ENCODE data around the gene GSTT2B.
"Not testable (repeated sequence)": the region's sequence is repeated elsewhere in the genome, so short reads cannot be mapped to it uniquely, and the experiment has no call there.

The GSTT2B gene

GRCh38 chr22:23984430-23984829 lies 23.4 kb upstream of the GSTT2B start:
- DNase-seq (ENCODE audit: low spot score) = no peak

GRCh38 chr22:23980567-23980966 lies 19.6 kb upstream of the GSTT2B start:
- not testable (repeated sequence) for DNase-seq (ENCODE audit: low spot score)

GRCh38 chr22:23979557-23980240 lies 18.7 kb upstream of the GSTT2B start, which contains the start of gene GSTT2:
Gene GSTT2, plus strand, starts transcription at chr22:23980134.
- not testable (repeated sequence) for DNase-seq (ENCODE audit: low spot score)

GRCh38 chr22:23977304-23977703 lies 16.3 kb upstream of the GSTT2B start:
- DNase-seq (ENCODE audit: low spot score) = not testable (repeated sequence)

GRCh38 chr22:23974836-23975352 lies 13.9 kb upstream of the GSTT2B start:
- DNase-seq (ENCODE audit: low spot score) = not testable (repeated sequence)

GRCh38 chr22:23974345-23974744 lies 13.3 kb upstream of the GSTT2B start, which contains the start of gene DDT:
Gene DDT, minus strand, starts transcription at chr22:23974441. Its CDS starts 27 bp downstream, at chr22:23974414.
- DNase-seq (ENCODE audit: low spot score) = not testable (repeated sequence)

- not testable (repeated sequence) for DNase-seq (ENCODE audit: low spot score)
These were observed 10.9 kb upstream of the GSTT2B start for GRCh38 chr22:23971927-23972326.

- DNase-seq (ENCODE audit: low spot score) = no peak
These were observed 10.0 kb upstream of the GSTT2B start for GRCh38 chr22:23970816-23971486.

GRCh38 chr22:23970201-23970641 lies 9.2 kb upstream of the GSTT2B start:
- no peak for DNase-seq (ENCODE audit: low spot score)

GRCh38 chr22:23969071-23969470 lies 8.1 kb upstream of the GSTT2B start:
- no peak for DNase-seq (ENCODE audit: low spot score)

- not testable (repeated sequence) for DNase-seq (ENCODE audit: low spot score)
These were observed 5.6 kb upstream of the GSTT2B start, which contains the start of gene DDTL for GRCh38 chr22:23966568-23966967. Gene DDTL, plus strand, starts transcription at chr22:23966888. Its CDS starts 27 bp downstream, at chr22:23966915.

GRCh38 chr22:23966094-23966493 lies 5.1 kb upstream of the GSTT2B start:
- not testable (repeated sequence) for DNase-seq (ENCODE audit: low spot score)

GRCh38 chr22:23956301-23956900 lies 4.6 kb downstream of the GSTT2B start:
- peak; percentile 86 for DNase-seq (ENCODE audit: low spot score)

- DNase-seq (ENCODE audit: low spot score) = not testable (repeated sequence)
These were observed 5.1 kb downstream of the GSTT2B start for GRCh38 chr22:23955886-23956285.

GRCh38 chr22:23954991-23955305 lies 6.0 kb downstream of the GSTT2B start:
- not testable (repeated sequence) for DNase-seq (ENCODE audit: low spot score)

GRCh38 chr22:23954193-23954990 lies 6.6 kb downstream of the GSTT2B start:
- not testable (repeated sequence) for DNase-seq (ENCODE audit: low spot score)

- not testable (repeated sequence) for DNase-seq (ENCODE audit: low spot score)
These were observed 7.5 kb downstream of the GSTT2B start for GRCh38 chr22:23953485-23953884.

GRCh38 chr22:23952794-23953405 lies 8.1 kb downstream of the GSTT2B start:
- DNase-seq (ENCODE audit: low spot score) = not testable (repeated sequence)

GRCh38 chr22:23951383-23951782 lies 9.6 kb downstream of the GSTT2B start:
- DNase-seq (ENCODE audit: low spot score) = not testable (repeated sequence)

GRCh38 chr22:23949764-23950163 lies 11.2 kb downstream of the GSTT2B start:
- not testable (repeated sequence) for DNase-seq (ENCODE audit: low spot score)

- DNase-seq (ENCODE audit: low spot score) = not testable (repeated sequence)
These were observed 13.6 kb downstream of the GSTT2B start for GRCh38 chr22:23947391-23947790.
